GM21515 (cell line): Measurements from ENCODE around the gene CD44.

Experiments
- ATAC-seq: cut with Tn5 transposase; IDR thresholded peaks from one replicate; pipeline ENCODE4 v1.9.1; 2021; ENCODE audit not compliant: unreplicated experiment

CD44 gene

DNA sequence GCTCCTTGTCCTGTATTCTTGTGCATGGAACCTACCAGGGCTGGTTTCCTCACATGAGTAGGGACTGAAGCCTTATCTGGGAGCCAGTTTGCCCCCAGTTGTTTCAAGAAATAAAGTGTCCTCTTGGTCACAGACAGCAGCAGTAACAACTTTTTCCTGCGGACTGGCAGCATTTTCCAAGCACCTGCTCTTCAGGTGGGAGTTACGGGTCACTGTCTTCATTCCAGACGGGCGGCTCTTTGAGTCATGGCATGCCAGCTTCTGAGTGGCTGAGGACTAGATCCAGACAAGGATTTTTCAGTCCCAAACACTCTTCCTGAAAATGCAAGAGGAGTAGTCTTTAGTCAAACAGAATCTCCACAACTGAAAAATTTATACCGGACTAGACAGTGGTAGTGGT, 2.7 kb upstream of the CD44 start:
- ATAC-seq: no peak

GRCh38 chr11:35138058-35138457, 913 bp upstream of the CD44 start:
- no peak for ATAC-seq

DNA sequence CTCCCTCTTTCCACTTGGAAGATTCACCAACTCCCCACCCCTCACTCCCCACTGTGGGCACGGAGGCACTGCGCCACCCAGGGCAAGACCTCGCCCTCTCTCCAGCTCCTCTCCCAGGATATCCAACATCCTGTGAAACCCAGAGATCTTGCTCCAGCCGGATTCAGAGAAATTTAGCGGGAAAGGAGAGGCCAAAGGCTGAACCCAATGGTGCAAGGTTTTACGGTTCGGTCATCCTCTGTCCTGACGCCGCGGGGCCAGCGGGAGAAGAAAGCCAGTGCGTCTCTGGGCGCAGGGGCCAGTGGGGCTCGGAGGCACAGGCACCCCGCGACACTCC, 397 bp upstream of the CD44 start:
- ATAC-seq: no peak

- ATAC-seq: no peak
Observed at GRCh38 chr11:35139722-35140282, 831 bp downstream of the CD44 start.

GRCh38 chr11:35141071-35141470, 2.1 kb downstream of the CD44 start:
- ATAC-seq: no peak

GRCh38 chr11:35141571-35141971, 2.6 kb downstream of the CD44 start:
- no peak for ATAC-seq

DNA sequence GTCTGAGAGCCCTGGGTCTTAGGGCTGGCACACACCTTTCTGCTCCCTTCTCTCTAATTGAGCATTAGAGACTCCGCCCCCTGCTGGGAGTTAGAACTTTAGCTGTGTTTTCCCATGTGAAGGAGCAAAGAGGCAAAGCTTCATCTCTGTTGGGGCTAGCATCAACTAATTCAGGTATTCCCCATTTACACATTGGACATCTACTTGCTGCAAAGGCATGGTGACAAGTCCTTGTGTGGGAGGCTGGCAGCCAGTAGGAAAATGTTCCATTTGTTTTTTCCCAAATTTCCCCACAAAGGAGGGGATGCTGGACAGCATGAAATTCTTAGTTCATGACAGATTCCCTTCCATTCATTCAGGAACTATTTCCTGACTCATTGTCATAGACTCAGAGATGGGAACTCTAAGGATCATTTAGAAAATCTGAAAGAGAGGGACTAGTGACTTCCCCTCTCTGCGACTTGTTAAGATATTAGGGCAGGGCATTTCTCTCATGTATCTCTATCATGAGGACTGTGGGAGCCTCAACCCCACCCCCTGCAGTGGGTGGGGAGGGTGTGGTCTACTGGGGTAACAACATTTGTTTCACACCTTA, 3.6 kb downstream of the CD44 start:
- ATAC-seq: no peak

DNA sequence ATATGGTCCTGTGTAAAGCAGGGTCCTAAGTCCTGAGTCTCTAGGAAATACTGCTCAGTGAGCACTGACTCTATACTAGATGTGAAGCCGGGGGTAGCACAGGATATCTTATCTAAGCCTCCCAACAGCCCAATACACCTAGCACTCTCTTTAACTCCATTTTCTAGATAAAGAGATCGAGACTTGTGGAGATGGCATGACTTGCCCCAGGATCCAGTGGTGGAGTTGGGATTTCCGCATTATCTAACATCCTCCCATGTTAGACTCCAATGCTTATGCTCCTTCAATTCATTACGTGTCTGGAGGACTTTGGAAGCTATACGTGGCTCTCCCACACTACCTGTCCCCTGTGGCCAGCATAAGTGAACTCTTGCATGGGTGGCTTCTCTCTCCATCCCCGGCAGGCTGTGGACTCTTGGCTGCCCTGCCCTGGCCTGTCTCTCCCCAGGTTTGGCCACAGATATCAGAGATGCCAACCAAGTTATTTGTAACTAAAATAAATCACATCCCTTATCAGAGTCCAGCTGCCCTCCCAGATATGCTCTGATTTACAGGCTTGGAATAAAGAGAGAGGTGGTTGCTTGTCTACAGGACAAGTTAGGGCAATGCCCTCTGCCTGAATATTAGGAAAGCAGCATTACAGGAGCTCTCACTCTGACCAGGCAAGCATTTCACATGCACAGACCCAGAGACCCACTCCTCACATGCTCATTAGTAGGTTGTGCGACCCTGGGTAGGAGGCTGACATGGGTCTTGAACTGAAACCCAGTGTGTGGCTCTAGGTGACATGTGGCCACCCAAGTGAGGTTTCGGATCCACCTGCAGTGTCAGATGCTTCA, 4.5 kb downstream of the CD44 start:
- no peak for ATAC-seq

- peak; percentile 52 for ATAC-seq
Observed at GRCh38 chr11:35144136-35144741, 5.3 kb downstream of the CD44 start.

- no peak for ATAC-seq
Observed at GRCh38 chr11:35144806-35145205, 5.8 kb downstream of the CD44 start.

DNA sequence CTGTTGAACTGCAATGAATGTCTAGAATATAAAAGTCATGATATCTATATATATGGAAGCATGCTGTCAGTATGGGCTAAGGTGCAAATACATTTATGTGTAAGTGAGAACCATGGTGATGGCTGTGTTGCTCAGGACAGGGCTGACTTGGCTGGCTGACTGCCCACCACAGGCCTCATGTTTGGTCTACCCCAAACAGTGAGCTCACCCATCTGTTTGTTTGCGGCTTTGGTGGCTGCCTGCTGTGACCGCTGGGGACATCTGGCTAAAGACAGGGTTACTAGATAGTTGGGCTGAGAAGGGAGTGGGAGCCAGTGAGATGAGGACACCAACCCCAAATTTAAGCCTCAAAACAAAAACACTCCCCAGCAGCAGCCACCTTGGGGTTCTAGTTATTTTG, 6.3 kb downstream of the CD44 start:
- ATAC-seq: peak; percentile 50

DNA sequence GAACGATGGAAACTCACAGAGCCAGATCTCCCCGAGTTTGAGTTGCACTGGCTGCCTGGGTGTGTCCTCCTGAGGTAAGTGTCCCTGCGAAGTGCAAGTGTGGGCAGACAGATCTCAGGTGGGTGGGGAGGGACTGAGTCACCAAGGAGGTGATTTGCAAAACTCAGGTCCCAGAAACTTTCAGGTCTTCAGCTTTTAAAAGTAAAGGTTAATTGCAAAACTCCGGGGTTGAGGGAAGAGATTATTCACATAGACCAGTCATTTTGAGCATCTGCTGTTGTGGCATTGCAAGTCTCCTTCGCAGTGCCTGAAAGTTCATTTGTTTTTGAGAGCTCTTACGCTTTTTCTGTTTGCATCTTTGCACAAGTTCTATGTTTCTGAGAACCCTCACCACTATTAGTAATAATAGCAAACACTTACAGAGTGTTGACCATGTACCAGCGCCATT, 7.1 kb downstream of the CD44 start:
- ATAC-seq: peak; percentile 29

DNA sequence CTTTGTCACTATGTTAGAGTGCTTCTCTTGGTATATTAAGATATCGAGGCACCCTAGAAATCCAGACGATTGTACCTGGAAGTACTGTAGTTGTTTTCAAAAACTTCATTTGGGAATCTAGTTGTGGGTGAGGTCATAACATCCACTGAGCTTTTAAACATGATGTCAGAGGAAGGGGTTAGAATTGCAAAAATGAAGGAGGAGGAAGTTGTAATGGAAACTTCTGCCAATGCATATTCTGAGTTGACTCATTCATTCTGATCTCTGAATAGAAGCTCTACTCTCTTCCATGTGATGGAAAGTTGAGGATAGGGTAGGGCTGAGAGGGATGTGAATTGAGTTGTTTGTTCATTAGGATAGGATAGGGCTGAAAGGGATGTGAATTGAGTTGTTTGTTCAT, 7.7 kb downstream of the CD44 start:
- no peak for ATAC-seq

DNA sequence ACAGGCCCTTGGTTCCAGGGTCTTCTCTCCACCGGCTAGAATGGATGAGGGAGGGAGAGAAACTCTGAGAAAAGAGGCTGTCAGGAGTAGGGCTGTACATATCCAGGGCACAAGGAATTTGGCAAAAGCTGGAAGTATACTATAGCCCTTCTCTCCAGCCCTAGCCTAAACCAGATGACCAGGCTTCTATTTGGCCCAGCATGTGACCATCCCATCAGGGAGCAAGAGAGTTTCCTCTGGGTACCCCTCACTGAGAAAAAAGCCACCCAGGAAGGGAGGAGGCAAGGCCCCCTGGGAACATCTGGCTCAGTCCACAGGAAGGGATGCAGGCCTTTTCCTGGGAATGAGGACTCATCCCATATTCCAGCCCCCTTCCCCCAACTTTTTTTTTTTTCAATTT, 8.3 kb downstream of the CD44 start:
- no peak for ATAC-seq

GRCh38 chr11:35148163-35148837, 9.3 kb downstream of the CD44 start:
- ATAC-seq: no peak

GRCh38 chr11:35150454-35150853, 11.5 kb downstream of the CD44 start:
- ATAC-seq: no peak

- ATAC-seq: no peak
Observed at GRCh38 chr11:35151241-35151640, 12.3 kb downstream of the CD44 start.

GRCh38 chr11:35151683-35152280, 12.8 kb downstream of the CD44 start:
- no peak for ATAC-seq

DNA sequence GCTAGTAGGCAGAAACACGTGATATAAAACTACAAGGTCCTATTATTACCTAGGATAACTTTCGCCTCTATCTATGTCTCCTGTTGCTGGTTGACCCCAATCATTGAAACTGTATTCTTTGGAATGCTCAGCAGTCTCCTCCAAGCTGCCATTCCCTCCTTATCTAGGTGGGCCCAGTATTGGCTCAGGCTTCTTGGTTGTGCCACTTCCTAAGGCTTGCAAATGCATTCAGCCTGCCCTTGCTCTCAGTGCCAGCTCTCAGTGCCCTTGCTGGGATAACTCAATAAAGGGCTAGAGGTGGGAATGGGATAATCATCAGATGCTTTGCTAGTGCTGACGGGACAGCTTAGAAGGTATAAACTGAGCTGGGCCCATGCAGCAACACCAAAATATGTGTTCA, 13.6 kb downstream of the CD44 start:
- ATAC-seq: no peak

- ATAC-seq: no peak
Observed at GRCh38 chr11:35153280-35153679, 14.3 kb downstream of the CD44 start.

GRCh38 chr11:35154952-35155351, 16.0 kb downstream of the CD44 start:
- no peak for ATAC-seq
